ELF-1 (cell line): ENCODE results near the gene ADAMTS13.
"Not testable (repeated sequence)": the region's sequence is repeated elsewhere in the genome, so short reads cannot be mapped to it uniquely, and the experiment has no call there.

Experiments used
- DNase-seq: peaks from one replicate; pipeline ENCODE4 v3.0.0-alpha.2; 2016; ENCODE audit warnings: low read depth, low spot score

The ADAMTS13 gene

GRCh38 chr9:133421615-133422542 is at the start of gene ADAMTS13:
TSS of gene ADAMTS13 (plus strand) at chr9:133422367. CDS start at chr9:133422444, 77 bp downstream.
- DNase-seq = peak; percentile 78

GRCh38 chr9:133374612-133375115 is 47.5 kb upstream of the ADAMTS13 start:
- no peak for DNase-seq

- DNase-seq = peak; percentile 49
Observed at GRCh38 chr9:133375116-133375723, 46.9 kb upstream of the ADAMTS13 start.

- peak; percentile 98 for DNase-seq
Observed at GRCh38 chr9:133375724-133376654, 46.2 kb upstream of the ADAMTS13 start, which contains the start of the genes STKLD1 and SURF4. TSS of gene STKLD1 (plus strand) at chr9:133376366. CDS start at chr9:133376474, 108 bp downstream. TSS of gene SURF4 (minus strand) at chr9:133376060. CDS start at chr9:133375969, 91 bp downstream.

- DNase-seq = not testable (repeated sequence)
Observed at GRCh38 chr9:133377280-133377679, 44.9 kb upstream of the ADAMTS13 start.

GRCh38 chr9:133377721-133378216 is 44.4 kb upstream of the ADAMTS13 start:
- DNase-seq = peak; percentile 18

- no peak for DNase-seq
Observed at GRCh38 chr9:133378408-133378962, 43.7 kb upstream of the ADAMTS13 start.

GRCh38 chr9:133379153-133380086 is 42.7 kb upstream of the ADAMTS13 start:
- no peak for DNase-seq

- no peak for DNase-seq
Observed at GRCh38 chr9:133380734-133381133, 41.4 kb upstream of the ADAMTS13 start.

GRCh38 chr9:133382507-133383141 is 39.5 kb upstream of the ADAMTS13 start:
- no peak for DNase-seq

GRCh38 chr9:133383438-133383837 is 38.7 kb upstream of the ADAMTS13 start:
- DNase-seq = no peak

- no peak for DNase-seq
Observed at GRCh38 chr9:133384736-133385321, 37.3 kb upstream of the ADAMTS13 start.

- DNase-seq = no peak
Observed at GRCh38 chr9:133385452-133385851, 36.7 kb upstream of the ADAMTS13 start.

GRCh38 chr9:133386338-133386737 is 35.8 kb upstream of the ADAMTS13 start:
- DNase-seq = no peak

GRCh38 chr9:133387680-133388079 is 34.5 kb upstream of the ADAMTS13 start:
- DNase-seq = peak; percentile 59

- DNase-seq = no peak
Observed at GRCh38 chr9:133389025-133389557, 33.1 kb upstream of the ADAMTS13 start.

- DNase-seq = no peak
Observed at GRCh38 chr9:133389562-133389961, 32.6 kb upstream of the ADAMTS13 start.

- no peak for DNase-seq
Observed at GRCh38 chr9:133390713-133391112, 31.5 kb upstream of the ADAMTS13 start.
